HFFc6 (cell line): ENCODE data around the gene GPR150. TPM values are rescaled to one million over a fixed set of nuclear protein-coding genes. Genes with fewer than 3 reads are reported as not detected.

Experiments
- DNase-seq: peaks from one replicate; pipeline ENCODE4 v3.0.0-alpha.2; 2018
- H3K27ac Mint-ChIP-seq: 2 replicates; pipeline ENCODE4 v1.8.0; 2020; ENCODE audit warnings: mild to moderate bottlenecking, mixed read lengths
- H3K27me3 Mint-ChIP-seq: 2 replicates; pipeline ENCODE4 v1.8.0; 2021; ENCODE audit warnings: mild to moderate bottlenecking, moderate library complexity, mixed read lengths; ENCODE audit not compliant: insufficient read depth
- H3K36me3 Mint-ChIP-seq: 2 replicates; pipeline ENCODE4 v1.8.0; 2021; ENCODE audit warnings: low read depth, mixed read lengths
- H3K4me1 Mint-ChIP-seq: 2 replicates; pipeline ENCODE4 v1.8.0; 2020; ENCODE audit warnings: low read depth, mixed read lengths
- H3K4me3 Mint-ChIP-seq: 2 replicates; pipeline ENCODE4 v1.8.0; 2020; ENCODE audit warnings: mild to moderate bottlenecking, moderate library complexity, mixed read lengths
- H3K9me3 Mint-ChIP-seq: 2 replicates; pipeline ENCODE4 v1.8.0; 2020; ENCODE audit warnings: mild to moderate bottlenecking, mixed read lengths
- CTCF ChIP-seq: fragments of 200-600 bp; sonication (generic); IDR thresholded peaks from 2 replicates; pipeline ENCODE4 v1.5.0; 2021; ENCODE audit warnings: antibody characterized with exemption, mild to moderate bottlenecking
- total RNA-seq, 6 experiments: library from RNA; stranded (reverse); fragmentation: NEBNext Ultra II Directional; extraction: Animal tissue kit (Norgen Biotek cat#: 25700); gene quantifications; 2 replicates in 1 of 6; 3 replicates in 5 of 6; pipeline ENCODE4 v1.2.3, GENCODE V29; 2021

Gene GPR150
- total RNA-seq, 6 experiments from 2014 or later: 0.14 to 0.35 (median 0.22) TPM

GRCh38 chr5:95667061-95667618 is 47.3 kb downstream of the GPR150 start:
- Mint-ChIP-seq H3K27me3 (no peaks in the 10 kb centered on the region), H3K9me3 (no peaks in the 10 kb centered on the region), H3K4me3 (no peak overlapping the region), H3K27ac (no peak overlapping the region), H3K36me3 (no peaks in the 10 kb centered on the region), H3K4me1 (peaks cover 47% of the 10 kb centered on the region)
- TF ChIP-seq CTCF: no peak
- DNase-seq: no peak

- Mint-ChIP-seq H3K27ac (no peak overlapping the region), H3K4me1 (peaks cover 49% of the 10 kb centered on the region), H3K9me3 (no peaks in the 10 kb centered on the region)
Measured at GRCh38 chr5:95667678-95668077, 47.8 kb downstream of the GPR150 start.

GRCh38 chr5:95668216-95668615 is 48.3 kb downstream of the GPR150 start:
- no peaks in the 10 kb centered on the region for H3K9me3 Mint-ChIP-seq
- no peak for DNase-seq
- H3K4me1 Mint-ChIP-seq: peaks cover 54% of the 10 kb centered on the region
- H3K36me3 Mint-ChIP-seq: no peaks in the 10 kb centered on the region
- TF ChIP-seq CTCF: no peak
- no peak overlapping the region for H3K4me3 Mint-ChIP-seq
- no peaks in the 10 kb centered on the region for H3K27me3 Mint-ChIP-seq
- no peak overlapping the region for H3K27ac Mint-ChIP-seq

More at GRCh38 chr5:95667678-95668077, 47.8 kb downstream of the GPR150 start:
- H3K27me3 Mint-ChIP-seq: no peaks in the 10 kb centered on the region
- no peak for DNase-seq
- no peak overlapping the region for H3K4me3 Mint-ChIP-seq
- TF ChIP-seq CTCF: no peak
- no peaks in the 10 kb centered on the region for H3K36me3 Mint-ChIP-seq

- no peak for DNase-seq
- H3K27ac Mint-ChIP-seq: no peak overlapping the region
Measured at GRCh38 chr5:95668728-95669127, 48.8 kb downstream of the GPR150 start.

GRCh38 chr5:95669540-95669939 is 49.7 kb downstream of the GPR150 start:
- Mint-ChIP-seq H3K36me3 (no peaks in the 10 kb centered on the region), H3K9me3 (no peaks in the 10 kb centered on the region), H3K27ac (peak overlapping the region; percentile 51), H3K4me3 (peak overlapping the region; percentile 39), H3K27me3 (no peaks in the 10 kb centered on the region), H3K4me1 (peaks cover 50% of the 10 kb centered on the region)
- peak; percentile 95 for DNase-seq
- no peak for TF ChIP-seq CTCF

More at GRCh38 chr5:95668728-95669127, 48.8 kb downstream of the GPR150 start:
- TF ChIP-seq CTCF: no peak
- H3K4me1 Mint-ChIP-seq: peaks cover 57% of the 10 kb centered on the region
- H3K4me3 Mint-ChIP-seq: no peak overlapping the region
- no peaks in the 10 kb centered on the region for H3K36me3 Mint-ChIP-seq
- H3K27me3 Mint-ChIP-seq: no peaks in the 10 kb centered on the region
- no peaks in the 10 kb centered on the region for H3K9me3 Mint-ChIP-seq
